HG03342 (cell line): Measurements from ENCODE around the gene RPS27A.
"Not testable (repeated sequence)": the region's sequence is repeated elsewhere in the genome, so short reads cannot be mapped to it uniquely, and the experiment has no call there.

Source experiments
- ATAC-seq: cut with Tn5 transposase; IDR thresholded peaks from one replicate; pipeline ENCODE4 v1.9.1; 2021; ENCODE audit warnings: mild to moderate bottlenecking, moderate library complexity; ENCODE audit not compliant: unreplicated experiment

RPS27A gene

DNA sequence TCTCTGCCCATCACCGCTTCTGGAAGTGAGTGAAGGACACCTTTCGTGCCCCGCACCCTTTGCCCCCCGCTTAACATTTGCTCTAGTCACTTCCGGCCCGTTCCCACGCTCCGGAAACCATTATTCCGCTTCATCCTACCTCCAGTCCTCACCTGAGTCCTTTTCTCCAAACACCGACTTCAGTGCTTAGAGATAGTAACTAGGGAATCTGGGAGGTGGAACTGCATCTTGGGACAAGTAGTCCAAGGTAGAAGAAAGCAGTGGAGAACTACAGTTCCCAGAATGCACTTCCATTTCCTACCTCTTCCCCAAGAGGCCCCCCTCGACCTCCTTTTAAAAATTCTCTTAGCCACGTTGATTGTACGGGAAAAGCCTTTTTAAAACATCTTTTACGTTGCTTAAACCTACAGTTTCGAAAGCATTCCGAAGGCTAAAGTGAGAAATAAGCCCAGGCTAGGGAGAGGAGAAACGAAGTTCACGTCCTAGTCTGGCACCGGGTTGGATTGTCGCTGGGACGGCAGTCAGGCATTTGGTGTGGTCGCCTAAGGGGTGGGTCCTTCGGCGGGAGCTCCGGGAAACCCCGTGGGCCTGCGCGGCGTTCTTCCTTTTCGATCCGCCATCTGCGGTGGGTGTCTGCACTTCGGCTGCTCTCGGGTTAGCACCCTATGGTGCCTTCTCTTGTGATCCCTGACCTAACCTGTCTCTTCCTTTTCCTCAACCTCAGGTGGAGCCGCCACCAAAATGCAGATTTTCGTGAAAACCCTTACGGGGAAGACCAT is at the start of gene RPS27A, which contains the start of gene CLHC1:
Gene RPS27A (plus strand): TSS at position 605 of the 779 bp plus-strand sequence. CDS start 137 bp downstream, at position 742.
Gene CLHC1 (minus strand): TSS at position 210 of the 779 bp plus-strand sequence. CDS start 9,882 bp downstream, outside the sequence.
- peak; percentile 84 for ATAC-seq

DNA sequence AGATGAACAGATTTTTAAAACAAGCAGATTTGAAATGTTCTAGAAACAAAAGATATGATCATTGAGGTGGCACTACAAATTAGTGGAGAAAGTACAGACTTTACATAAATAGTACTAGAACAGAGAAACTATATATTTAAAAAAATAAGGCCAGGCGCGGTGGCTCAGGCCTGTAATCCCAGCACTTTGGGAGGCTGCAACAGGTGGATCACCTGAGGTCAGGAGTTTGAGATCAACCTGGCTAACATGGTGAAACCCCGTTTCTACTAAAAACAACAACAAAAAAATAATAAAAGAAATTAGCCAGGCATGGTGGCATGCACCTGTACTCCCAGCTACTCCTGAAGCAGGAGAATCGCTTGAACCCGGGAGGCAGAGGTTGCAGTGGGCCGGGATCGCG is 45.7 kb upstream of the RPS27A start:
- ATAC-seq = not testable (repeated sequence)

DNA sequence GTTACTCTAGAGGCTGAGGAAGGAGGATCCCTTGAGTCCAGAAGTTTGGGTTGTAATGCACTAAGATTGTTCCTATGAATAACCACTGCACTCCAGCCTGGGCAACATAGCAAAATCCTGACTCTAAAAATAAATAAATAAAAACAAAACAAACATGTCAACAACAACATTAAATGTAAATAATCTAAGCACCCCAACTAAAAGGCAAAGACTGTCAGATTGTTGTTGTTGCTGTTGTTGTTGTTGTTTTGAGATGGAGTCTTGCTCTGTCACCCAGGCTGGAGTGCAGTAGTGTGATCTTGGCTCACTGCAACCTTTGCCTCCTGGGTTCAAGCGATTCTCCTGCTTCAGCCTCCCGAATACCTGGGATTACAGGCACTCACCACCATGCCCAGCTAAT is 40.6 kb upstream of the RPS27A start:
- not testable (repeated sequence) for ATAC-seq

DNA sequence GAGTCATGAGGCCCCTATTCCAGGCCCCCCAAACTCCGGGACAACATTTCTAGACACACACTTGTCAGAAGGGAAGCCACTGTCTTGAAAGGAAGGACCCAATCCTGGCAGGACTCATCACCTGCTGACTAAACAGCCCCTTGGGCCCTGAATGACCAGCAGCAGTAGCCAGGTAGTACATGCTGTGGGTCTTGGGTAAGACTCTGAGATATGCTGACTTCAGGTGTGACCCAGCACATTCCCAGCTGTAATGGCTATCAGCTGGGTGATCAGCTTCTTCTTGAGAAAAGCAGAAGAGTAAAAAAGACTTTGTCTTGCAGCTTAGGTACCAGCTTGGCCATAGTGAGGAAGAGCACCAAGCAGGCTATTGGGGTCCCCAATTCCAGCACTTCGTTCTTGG is 36.0 kb upstream of the RPS27A start:
- ATAC-seq = no peak

DNA sequence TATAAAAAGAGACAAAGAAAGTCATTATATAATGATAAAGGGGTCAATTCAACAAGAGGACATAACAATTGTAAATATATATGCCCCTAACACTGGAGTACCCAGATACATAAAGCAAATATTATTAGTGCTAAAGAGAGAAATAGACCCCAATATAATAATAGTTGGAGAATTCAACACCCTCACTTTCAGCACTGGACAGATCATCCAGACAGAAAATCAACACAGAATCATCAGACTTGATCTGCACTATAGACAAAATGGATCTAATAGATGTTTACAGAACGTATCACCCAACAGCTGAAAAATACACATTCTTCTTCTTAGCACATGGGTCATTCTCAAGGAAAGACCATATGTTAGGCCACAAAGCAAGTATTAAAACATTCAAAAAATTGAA is 32.1 kb upstream of the RPS27A start:
- no peak for ATAC-seq

DNA sequence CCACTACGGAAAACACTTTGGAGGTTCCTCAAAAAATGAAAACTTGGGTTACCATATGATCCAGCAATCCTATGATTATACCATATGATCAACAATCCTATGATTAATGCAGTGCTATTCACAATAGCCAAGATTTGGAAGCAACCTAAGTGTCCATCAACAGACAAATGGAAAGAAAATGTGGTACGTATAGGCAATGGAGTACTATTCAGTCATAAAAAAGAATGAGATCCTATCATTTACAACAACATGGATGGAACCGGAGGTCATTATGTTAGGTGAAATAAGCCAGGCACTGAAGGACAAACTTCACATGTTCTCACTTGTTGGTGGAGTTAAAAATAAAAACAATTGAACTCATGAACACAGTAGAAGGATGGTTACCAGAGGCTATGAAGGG is 28.0 kb upstream of the RPS27A start:
- no peak for ATAC-seq

DNA sequence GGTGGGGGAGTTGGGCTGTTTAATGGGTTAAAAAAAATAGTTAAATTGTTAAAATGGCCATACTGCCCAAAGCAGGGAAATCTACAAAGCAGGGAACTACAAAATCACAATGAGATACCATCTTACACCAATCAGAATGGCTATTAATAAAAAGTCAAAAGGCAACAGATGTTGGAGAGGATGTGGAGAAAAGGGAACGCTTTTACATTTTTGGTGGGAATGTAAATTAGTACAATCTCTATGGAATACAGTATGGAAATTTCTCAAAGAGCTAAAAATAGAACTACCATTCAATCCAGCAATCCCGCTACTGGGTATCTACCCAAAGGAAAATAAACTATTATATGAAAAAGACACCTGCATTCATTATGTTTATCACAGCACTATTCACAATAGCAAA is 27.5 kb upstream of the RPS27A start:
- no peak for ATAC-seq

DNA sequence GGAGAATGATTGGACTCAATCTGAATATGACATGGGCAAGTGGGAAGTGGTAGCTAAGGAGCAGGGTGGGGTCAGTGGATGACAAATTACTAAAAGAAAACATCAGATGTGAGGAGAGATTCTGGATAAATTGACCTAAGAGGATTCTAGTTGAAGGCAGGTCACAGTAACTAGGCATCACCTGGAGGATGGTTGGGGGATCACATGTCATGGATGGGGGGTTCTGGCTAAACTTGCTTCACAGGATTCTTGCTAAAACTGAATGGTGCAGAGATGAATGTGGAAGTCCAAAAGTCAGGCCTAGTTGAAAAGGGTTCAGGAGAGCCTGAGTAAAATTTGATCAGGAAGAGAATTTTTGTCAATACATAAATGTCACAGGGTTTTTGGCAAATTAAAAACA is 18.7 kb upstream of the RPS27A start:
- ATAC-seq = no peak

DNA sequence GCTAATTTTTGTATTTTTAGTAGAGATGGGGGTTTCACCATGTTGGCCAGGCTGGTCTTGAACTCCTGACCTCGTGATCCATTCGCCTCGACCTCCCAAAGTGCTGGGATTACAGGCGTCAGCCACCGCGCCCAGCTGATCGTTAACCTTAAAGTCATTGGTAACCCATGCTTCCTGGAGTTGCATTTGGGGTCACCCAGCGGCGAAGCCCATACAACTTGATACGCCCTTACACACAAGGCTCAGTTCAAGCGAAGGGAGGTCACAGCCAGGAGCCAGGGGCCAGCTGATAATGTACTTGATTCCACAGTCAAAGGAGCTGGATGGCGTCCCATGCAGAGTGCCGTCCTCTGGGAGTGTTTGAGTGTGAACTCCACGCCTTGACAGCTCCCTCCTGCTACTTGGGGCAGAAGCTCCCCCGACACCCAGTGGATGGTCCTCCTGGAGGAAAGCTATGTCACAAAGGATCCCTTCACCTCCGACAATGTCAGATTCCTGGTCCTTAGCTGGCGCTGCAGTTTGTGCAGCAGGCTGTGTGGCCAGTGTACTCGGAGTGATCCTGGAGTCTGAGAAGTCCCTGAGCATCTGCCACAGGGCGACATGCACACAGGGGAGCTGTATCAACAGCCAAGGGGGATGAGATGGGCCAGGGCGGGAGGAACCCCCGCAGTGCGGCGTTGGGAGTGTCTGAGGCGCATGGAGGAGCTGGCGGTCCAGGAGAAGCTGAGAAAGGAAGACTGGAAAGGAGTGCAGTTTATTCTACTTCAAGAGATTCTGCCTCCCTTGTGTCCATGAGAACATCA is 8.3 kb upstream of the RPS27A start:
- no peak for ATAC-seq

DNA sequence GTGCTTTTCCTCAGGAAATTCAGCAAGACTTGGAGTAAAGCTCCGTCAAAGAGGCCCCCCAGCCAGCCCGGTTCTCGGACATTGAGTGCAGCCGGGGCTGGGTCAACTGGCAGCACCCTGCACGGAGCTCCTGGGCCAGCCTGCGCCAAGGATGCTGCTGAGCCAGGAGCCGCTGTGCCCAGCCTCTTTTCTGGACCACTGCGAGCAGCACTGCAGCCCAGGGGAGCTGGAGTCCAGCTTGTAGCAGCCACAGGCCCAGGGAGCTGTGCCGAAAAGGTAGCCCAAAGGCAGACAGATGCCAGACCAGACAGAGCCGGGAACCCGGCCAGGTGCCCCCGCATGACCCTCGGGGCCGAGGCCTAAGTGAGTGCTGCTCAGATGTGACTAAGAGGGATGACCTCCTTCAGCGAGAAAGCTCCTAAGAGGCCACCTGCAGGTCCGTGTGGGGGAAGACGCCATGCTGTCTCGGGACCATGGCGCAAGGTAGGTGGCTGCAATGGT is 7.7 kb upstream of the RPS27A start:
- no peak for ATAC-seq

DNA sequence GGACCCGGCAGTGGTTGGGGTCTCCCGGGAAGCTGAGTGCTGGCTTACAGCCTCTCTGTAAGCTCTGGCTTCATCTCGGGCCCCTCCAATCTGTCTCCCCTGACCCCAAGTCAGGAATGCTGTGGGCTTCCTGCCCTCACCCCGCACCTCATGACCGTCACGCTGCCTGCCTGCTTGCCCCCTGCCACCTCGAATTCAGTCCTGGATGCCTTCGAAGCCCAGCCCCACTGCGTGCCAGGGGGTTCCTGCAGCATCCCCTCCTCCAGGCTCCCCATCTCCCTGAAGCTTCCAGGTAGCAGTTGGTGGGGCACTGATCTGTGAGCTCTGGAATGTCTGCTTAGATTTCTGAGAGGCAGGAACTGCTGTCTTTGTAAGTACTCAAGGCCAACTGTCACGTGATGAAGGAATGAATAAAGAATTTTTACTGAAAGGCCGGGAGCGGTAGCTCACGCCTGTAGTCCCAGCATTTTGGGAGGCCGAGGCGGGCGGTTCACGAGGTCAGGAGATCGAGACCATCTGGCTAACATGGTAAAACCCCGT is 6.9 kb upstream of the RPS27A start:
- ATAC-seq = no peak

DNA sequence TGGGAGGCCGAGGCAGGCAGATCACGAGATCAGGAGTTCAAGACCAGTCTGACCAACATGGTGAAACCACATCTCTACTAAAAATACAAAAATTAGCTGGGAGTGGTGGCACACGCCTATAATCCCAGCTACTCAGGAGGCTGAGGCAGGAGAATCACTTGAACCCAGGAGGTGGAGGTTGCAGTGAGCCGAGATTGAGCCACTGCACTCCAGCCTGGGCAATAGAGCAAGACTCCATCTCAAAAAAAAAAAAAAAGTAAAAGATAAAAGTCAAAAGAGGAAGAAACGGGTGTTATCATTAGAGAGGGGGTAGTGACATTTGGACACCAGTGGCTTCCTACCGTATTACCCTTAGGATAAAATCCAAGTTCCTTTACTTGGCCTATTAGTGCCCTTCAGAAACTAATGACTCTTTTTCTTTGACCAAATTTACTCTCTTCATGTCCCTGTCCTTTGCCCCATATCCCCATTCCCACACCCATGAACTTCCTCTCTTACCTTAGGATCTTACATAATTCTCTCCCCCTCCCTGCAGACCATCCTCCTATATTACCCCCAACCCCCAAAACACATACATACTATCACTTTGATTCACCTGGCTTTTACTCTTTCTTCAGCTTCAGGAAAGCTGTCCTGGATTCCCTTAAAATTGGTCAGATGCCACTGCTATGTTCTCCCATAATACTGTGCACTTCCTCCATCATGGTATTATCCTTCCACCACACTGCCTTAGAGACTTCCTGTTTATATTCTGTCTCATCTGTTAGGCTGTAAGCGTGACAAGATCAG is 4.9 kb upstream of the RPS27A start:
- not testable (repeated sequence) for ATAC-seq

DNA sequence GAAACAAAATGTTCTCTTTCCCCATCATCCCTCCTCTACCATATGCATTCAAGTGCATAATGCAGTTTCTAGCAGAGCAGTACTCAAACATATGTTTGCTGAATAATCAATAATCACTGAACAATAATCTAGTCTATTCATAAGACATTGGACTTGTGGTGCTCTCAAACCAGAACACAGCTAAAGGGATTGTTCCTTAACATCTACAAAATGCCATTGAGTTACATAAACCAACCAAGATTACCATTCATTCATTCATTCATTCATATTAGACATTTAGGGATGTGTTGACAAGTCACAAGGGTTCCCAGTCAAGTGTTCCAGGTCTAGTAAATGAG is 4.3 kb upstream of the RPS27A start:
- no peak for ATAC-seq

DNA sequence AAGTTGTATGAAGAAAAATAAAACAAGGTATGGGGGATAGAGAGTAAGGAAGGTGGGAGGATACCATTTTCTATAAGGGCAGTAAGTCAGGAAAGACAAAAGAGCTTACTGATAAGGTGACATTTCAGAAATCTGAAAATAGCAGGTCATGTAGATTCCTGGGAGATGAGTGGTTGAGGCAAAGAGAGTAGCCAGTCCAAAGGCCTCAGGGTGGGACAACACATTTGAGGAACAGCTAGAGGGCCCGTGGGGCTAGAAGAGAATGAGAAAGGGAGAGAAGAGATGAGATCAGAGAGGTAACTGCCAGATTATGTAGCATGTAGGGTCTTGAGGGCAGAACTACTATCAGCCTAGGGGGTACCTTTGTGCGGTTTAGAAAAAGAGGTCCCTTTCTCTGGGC is 3.3 kb upstream of the RPS27A start:
- ATAC-seq = no peak

DNA sequence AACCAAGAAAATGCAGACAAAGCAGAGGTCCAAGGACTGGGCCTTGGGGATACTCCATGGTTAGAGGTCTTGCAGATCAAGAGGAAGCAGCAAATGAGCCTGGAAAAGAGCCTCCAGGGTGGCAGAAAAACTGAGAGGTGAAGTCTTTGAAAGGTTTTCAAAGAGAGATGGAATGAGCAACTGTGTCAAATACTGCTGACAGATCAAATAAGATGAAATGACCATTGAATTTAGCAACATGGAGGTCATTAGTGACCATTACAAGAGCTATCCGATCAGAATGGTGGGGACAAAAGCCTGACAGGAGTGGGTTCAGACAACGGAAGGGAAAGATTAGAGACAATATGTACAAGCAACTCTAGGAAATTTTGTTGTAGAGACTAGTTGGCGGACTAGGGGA is 1.9 kb upstream of the RPS27A start:
- no peak for ATAC-seq

DNA sequence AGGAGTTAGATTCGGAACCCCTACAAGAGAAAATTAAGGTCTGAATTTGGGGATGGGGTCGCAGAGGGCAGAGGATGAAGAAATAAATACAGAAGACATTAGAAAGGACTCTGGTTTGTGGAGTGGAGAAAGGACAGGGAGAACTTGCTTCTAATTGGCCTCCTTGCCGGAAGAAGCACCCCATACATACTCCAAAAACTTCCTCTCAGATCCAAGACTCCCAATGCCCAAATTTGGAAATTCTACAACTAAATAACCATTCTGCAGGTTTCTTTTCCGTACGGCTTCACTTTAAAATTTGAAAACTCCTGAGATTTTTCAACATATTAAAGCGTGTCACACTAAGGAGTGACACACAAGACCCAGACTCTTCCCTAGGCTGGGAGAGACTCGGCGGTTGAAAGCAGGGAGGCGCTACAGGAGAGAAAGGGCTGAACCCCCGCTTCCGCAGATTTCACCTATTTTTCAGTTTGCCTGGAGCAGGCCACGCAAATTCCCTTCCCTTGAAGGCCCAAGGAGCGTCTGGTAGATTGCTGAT is 873 bp upstream of the RPS27A start:
- ATAC-seq = peak; percentile 5

DNA sequence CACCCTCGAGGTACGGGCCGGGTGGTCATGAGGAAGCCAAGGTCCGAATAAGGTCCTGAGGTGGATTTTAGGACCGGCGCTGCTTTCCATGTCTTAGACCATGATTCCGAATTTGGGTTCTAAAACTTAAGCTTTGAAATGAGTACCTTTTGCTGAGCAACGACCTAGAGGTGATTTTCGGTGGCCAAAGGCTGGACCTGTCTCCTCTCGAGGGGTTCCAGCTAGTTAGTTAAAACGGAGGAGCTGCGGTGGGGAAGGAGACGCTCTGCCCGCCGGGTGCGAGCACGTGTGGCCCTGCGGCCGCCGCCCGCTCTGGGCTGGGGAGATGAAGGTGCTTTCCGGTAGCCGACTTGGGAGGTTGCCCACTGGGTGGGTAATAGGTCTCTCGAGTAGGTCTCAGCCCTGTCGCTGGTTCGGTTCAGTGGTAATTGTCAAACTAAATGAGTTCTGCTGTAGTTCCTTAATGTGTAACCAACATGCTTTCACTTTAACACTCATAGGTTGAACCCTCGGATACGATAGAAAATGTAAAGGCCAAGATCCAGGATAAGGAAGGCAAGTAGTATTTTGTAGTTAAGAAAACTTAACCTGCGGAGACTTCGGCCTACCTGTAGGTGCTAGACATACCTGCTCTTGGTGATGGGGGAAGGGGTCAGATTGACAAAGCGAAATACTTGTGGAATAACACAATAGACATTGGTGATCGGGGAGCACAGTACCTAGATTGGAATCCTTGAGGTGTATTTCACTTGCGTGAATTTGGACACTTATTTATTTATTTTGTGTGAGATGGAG is 572 bp downstream of the RPS27A start:
- peak; percentile 41 for ATAC-seq

DNA sequence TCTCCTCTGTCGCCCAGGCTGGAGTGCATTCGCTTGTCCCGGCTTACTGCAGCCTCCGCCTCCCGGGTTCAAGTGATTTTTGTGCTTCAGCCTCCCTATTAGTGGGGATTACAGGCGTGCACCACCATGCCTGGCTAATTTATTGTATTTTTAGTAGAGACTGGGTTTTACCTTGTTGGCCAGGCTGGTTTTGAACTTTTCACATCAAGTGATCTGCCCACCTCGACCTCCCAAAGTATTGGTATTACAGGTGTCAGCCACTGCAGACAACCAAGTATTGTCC is 1.1 kb downstream of the RPS27A start:
- no peak for ATAC-seq

DNA sequence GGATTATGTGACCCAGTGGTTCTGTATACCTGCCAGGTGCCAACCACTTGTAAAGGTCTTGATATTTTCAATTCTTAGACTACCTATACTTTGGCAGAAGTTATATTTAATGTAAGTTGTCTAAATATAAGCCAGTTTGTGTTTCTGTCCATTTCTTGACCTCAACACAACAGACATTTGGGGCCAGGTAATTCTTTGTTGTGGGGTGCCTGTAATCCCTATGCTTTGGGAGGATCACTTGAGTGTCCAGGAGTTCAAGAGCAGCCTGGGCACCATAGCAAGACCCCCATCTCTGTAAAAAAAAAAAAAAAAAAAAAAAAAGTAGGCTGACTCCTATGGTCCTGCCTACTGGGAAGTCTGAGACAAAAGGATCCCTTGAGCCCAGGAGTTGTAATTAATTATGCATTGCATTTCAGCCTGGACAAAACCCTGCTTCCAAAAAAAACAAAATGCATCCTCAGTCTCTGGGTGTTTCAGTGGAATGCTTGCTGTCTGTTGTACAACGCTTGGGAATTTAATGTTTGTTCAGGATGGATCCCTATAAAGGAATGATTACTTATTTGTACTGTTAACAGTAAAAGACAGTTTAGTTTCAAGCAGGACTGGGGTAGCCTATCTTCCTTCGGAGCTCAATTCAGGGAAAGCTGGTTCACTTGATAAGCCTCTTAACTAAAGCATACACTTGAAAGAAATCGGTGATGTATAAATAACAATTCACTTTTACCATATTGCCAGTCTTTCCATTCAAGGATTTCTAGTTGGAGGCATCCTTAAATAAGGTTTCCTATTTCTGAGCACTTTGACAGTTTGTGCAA is 3.4 kb downstream of the RPS27A start:
- ATAC-seq = no peak
